Gastrocnemius medialis (tissue), 4 donors: Measurements from ENCODE around the gene SHROOM4. TPM values are rescaled to one million over a fixed set of nuclear protein-coding genes. Genes with fewer than 3 reads are reported as not detected.

Experiments
- ATAC-seq, 2 donors: fragments of 150-250 bp; one replicate each; pipeline ENCODE4 v1.9.1; 2016
- DNase-seq, 2 donors: peaks; one replicate each; pipeline ENCODE4 v3.0.0-alpha.2; 2019
- H3K27ac ChIP-seq, 4 donors: fragments of 200-600 bp; sonication (generic); 1 replicate in 1 of 4; 2 replicates in 3 of 4; pipeline ENCODE4 v1.5.1; 2016 to 2018; ENCODE audit warnings: mild to moderate bottlenecking in 2 of 4, moderate library complexity in 1 of 4
- H3K27me3 ChIP-seq, 3 donors: fragments of 200-600 bp; sonication (generic) in 2 of 3; 1 replicate in 1 of 3; 2 replicates in 2 of 3; pipeline versions ENCODE4 v1.5.1 to v1.6.0; 2016 to 2019; ENCODE audit warnings: mild to moderate bottlenecking in 1 of 3, moderate library complexity in 1 of 3
- H3K36me3 ChIP-seq, 2 donors: fragments of 200-600 bp; sonication (generic) in 1 of 2; one replicate each; pipeline ENCODE4 v1.5.1; 2017 to 2018
- H3K4me1 ChIP-seq, 2 donors: fragments of 200-600 bp; sonication (generic) in 1 of 2; one replicate each; pipeline ENCODE4 v1.5.1; 2016 to 2017; ENCODE audit warnings: mild to moderate bottlenecking in 2 of 2
- H3K4me3 ChIP-seq, 4 donors: fragments of 200-600 bp; sonication (generic) in 3 of 4; 1 replicate in 1 of 4; 2 replicates in 3 of 4; pipeline ENCODE4 v1.5.1; 2016 to 2019; ENCODE audit warnings: mild to moderate bottlenecking in 2 of 4
- H3K9me3 ChIP-seq, 3 donors: fragments of 200-600 bp; sonication (generic) in 2 of 3; 1 replicate in 1 of 3; 2 replicates in 2 of 3; pipeline ENCODE4 v1.5.1; 2016 to 2019
- CTCF ChIP-seq, 5 experiments: fragments of 450-650 bp in 3 of 5; fragments of 200-600 bp in 2 of 5; sonication (generic) in 2 of 5; IDR thresholded peaks in 4 of 5; conservative IDR thresholded peaks in 1 of 5; 1 replicate in 4 of 5; 2 replicates in 1 of 5; pipeline ENCODE4 v1.5.1; 2016 to 2019; ENCODE audit warnings: antibody characterized with exemption in 5 of 5, mild to moderate bottlenecking in 3 of 5, moderate library complexity in 3 of 5
- POLR2A ChIP-seq, 2 donors: fragments of 450-650 bp; IDR thresholded peaks; one replicate each; pipeline ENCODE4 v1.6.1; 2017; ENCODE audit warnings: antibody characterized with exemption in 2 of 2, mild to moderate bottlenecking in 2 of 2, moderate library complexity in 2 of 2
- in situ Hi-C, 4 donors: fragments of 200-750 bp; cut with MboI; loops; one replicate each; pipeline versions ENCODE4 v1.15.0 to v1.8.0; 2017; ENCODE audit warnings: low sequenced_read_pairs in 4 of 4
- intact Hi-C: fragments of 100-400 bp; cut with DNase I; formaldehyde crosslinking; loops from one replicate; pipeline ENCODE4 v1.15.1; 2023; ENCODE audit warnings: low total_unique reads
- total RNA-seq, 4 donors: library from RNA; depleted of rRNA; stranded (reverse); fragments of >200 nt; gene quantifications; one replicate each; pipeline versions ENCODE4 v1.1.0 to v1.2.3, GENCODE V29; 2016

SHROOM4 gene
- total RNA-seq, 4 donors from 2014 or later: 3.8 to 6.1 (median 4.5) TPM

GRCh38 chrX:50814701-50815100 lies 707 bp upstream of the SHROOM4 start:
- H3K36me3 ChIP-seq: no peaks in the 10 kb centered on the region
- peak overlapping the region in 1 of 4 donors; percentile 53 for H3K4me3 ChIP-seq
- H3K9me3 ChIP-seq: no peaks in the 10 kb centered on the region
- TF ChIP-seq CTCF (IDR thresholded peaks at IDR 0.05 in 4 of 5, conservative IDR thresholded peaks at IDR 0.05 in 1 of 5): no peak
- no peak for TF ChIP-seq POLR2A (IDR thresholded peaks at IDR 0.05)
- in situ Hi-C loops: no loop called here
- ATAC-seq (no peak), DNase-seq (no peak)
- no peaks in the 10 kb centered on the region for H3K4me1 ChIP-seq
- intact Hi-C loops: no loop called here
- H3K27ac ChIP-seq: peak overlapping the region in 1 of 4 donors; percentile 37
- peaks cover 0 to 14% (median 6%) of the 10 kb centered on the region in 3 donors for H3K27me3 ChIP-seq

- Histone ChIP-seq H3K4me3 (peak overlapping the region; percentile 32 to 53 (median 45)), H3K36me3 (no peaks in the 10 kb centered on the region), H3K4me1 (no peaks in the 10 kb centered on the region), H3K9me3 (no peaks in the 10 kb centered on the region), H3K27me3 (peaks cover 0 to 14% (median 6%) of the 10 kb centered on the region in 3 donors), H3K27ac (peak overlapping the region; percentile 23 to 37 (median 26))
- ATAC-seq: no peak
- DNase-seq: no peak
- in situ Hi-C loops (no loop called here), intact Hi-C loops (no loop called here)
- no peak for TF ChIP-seq POLR2A (IDR thresholded peaks at IDR 0.05)
- no peak for TF ChIP-seq CTCF (IDR thresholded peaks at IDR 0.05 in 4 of 5, conservative IDR thresholded peaks at IDR 0.05 in 1 of 5)
Observed at GRCh38 chrX:50812995-50813842, 775 bp downstream of the SHROOM4 start.

GRCh38 chrX:50805276-50805675 lies 8.7 kb downstream of the SHROOM4 start:
- Histone ChIP-seq H3K27ac (no peak overlapping the region), H3K4me1 (no peaks in the 10 kb centered on the region), H3K36me3 (no peaks in the 10 kb centered on the region), H3K9me3 (no peaks in the 10 kb centered on the region), H3K4me3 (no peak overlapping the region), H3K27me3 (no peaks in the 10 kb centered on the region)
- no peak for TF ChIP-seq POLR2A (IDR thresholded peaks at IDR 0.05)
- TF ChIP-seq CTCF (IDR thresholded peaks at IDR 0.05 in 4 of 5, conservative IDR thresholded peaks at IDR 0.05 in 1 of 5): no peak
- no peak for ATAC-seq
- DNase-seq: no peak
- intact Hi-C loops (no loop called here), in situ Hi-C loops (no loop called here)

GRCh38 chrX:50801135-50801534 lies 12.9 kb downstream of the SHROOM4 start:
- in situ Hi-C loops (no loop called here), intact Hi-C loops (no loop called here)
- H3K27me3 ChIP-seq: no peaks in the 10 kb centered on the region
- H3K4me3 ChIP-seq: no peak overlapping the region
- no peaks in the 10 kb centered on the region for H3K4me1 ChIP-seq
- no peaks in the 10 kb centered on the region for H3K36me3 ChIP-seq
- no peak for ATAC-seq
- no peak overlapping the region for H3K27ac ChIP-seq
- DNase-seq: no peak
- H3K9me3 ChIP-seq: no peaks in the 10 kb centered on the region
- TF ChIP-seq POLR2A (IDR thresholded peaks at IDR 0.05) (no peak), CTCF (IDR thresholded peaks at IDR 0.05 in 4 of 5, conservative IDR thresholded peaks at IDR 0.05 in 1 of 5) (no peak)
